ENCODE measurements around the gene LARP1B.
A peak's percentile ranks its signal among the peaks of the same experiment; 100 is the strongest.
"Not testable (repeated sequence)": the region's sequence is repeated elsewhere in the genome, so short reads cannot be mapped to it uniquely, and the experiment has no call there.

Gene LARP1B

GRCh38 chr4:128060699-128061565 is at the start of gene LARP1B:
LARP1B (plus strand) TSS chr4:128061312; CDS start chr4:128074952, 13,640 bp downstream.
- peak within 1 kb of the TSS; percentile 98 for H3K27ac Mint-ChIP-seq
- peaks cover 0 to 4% of the 10 kb centered on the region in 2 donors for H3K27me3 Mint-ChIP-seq
- H3K9me3 Mint-ChIP-seq, result no peaks in the 10 kb centered on the region
- H3K4me1 Mint-ChIP-seq, result peaks cover 4 to 11% of the 10 kb centered on the region in 2 donors
- H3K36me3 Mint-ChIP-seq, result no peaks in the 10 kb centered on the region
- H3K4me3 Mint-ChIP-seq, result peak within 1 kb of the TSS; percentile 86 to 91
- ATAC-seq (replicated peaks) (peak; percentile 89), DNase-seq (peak; percentile 96)

GRCh38 chr4:128025319-128025718 is 35.8 kb upstream of the LARP1B start:
- no peak for ATAC-seq (replicated peaks)
- peaks cover 31 to 42% of the 10 kb centered on the region in 2 donors for H3K36me3 Mint-ChIP-seq
- no peak overlapping the region for H3K27ac Mint-ChIP-seq

GRCh38 chr4:128029907-128030306 is 31.2 kb upstream of the LARP1B start:
- Mint-ChIP-seq H3K4me3 (no peak overlapping the region), H3K27ac (no peak overlapping the region), H3K27me3 (no peaks in the 10 kb centered on the region)

More at GRCh38 chr4:128025319-128025718, 35.8 kb upstream of the LARP1B start:
- H3K9me3 Mint-ChIP-seq, result peaks cover 0 to 2% of the 10 kb centered on the region in 2 donors
- no peak overlapping the region for H3K4me3 Mint-ChIP-seq
- no peaks in the 10 kb centered on the region for H3K27me3 Mint-ChIP-seq
- no peak for DNase-seq
- no peaks in the 10 kb centered on the region for H3K4me1 Mint-ChIP-seq

GRCh38 chr4:128031756-128032384 is 29.2 kb upstream of the LARP1B start:
- ATAC-seq (replicated peaks), result no peak
- no peaks in the 10 kb centered on the region for H3K4me1 Mint-ChIP-seq
- H3K27me3 Mint-ChIP-seq, result no peaks in the 10 kb centered on the region
- no peak overlapping the region for H3K4me3 Mint-ChIP-seq
- peaks cover 23 to 27% of the 10 kb centered on the region in 2 donors for H3K36me3 Mint-ChIP-seq
- H3K9me3 Mint-ChIP-seq, result no peaks in the 10 kb centered on the region
- no peak overlapping the region for H3K27ac Mint-ChIP-seq
- no peak for DNase-seq

More at GRCh38 chr4:128029907-128030306, 31.2 kb upstream of the LARP1B start:
- ATAC-seq (replicated peaks) (no peak), DNase-seq (no peak)
- Mint-ChIP-seq H3K4me1 (no peaks in the 10 kb centered on the region), H3K9me3 (no peaks in the 10 kb centered on the region), H3K36me3 (peaks cover 26 to 37% of the 10 kb centered on the region in 2 donors)

- Mint-ChIP-seq H3K27me3 (no peaks in the 10 kb centered on the region), H3K4me1 (no peaks in the 10 kb centered on the region), H3K36me3 (peaks cover 0 to 2% of the 10 kb centered on the region in 2 donors), H3K9me3 (no peaks in the 10 kb centered on the region), H3K27ac (no peak overlapping the region), H3K4me3 (no peak overlapping the region)
- DNase-seq (no peak), ATAC-seq (replicated peaks) (no peak)
Observed at GRCh38 chr4:128039568-128039967, 21.5 kb upstream of the LARP1B start.

- not testable (repeated sequence) for H3K27me3 Mint-ChIP-seq; H3K36me3 Mint-ChIP-seq; H3K4me1 Mint-ChIP-seq; H3K27ac Mint-ChIP-seq; DNase-seq; H3K4me3 Mint-ChIP-seq; H3K9me3 Mint-ChIP-seq; ATAC-seq (replicated peaks)
Observed at GRCh38 chr4:128047019-128047418, 14.1 kb upstream of the LARP1B start.

GRCh38 chr4:128047514-128047913 is 13.6 kb upstream of the LARP1B start:
- not testable (repeated sequence) for DNase-seq; H3K4me3 Mint-ChIP-seq; ATAC-seq (replicated peaks); H3K27me3 Mint-ChIP-seq; H3K4me1 Mint-ChIP-seq; H3K36me3 Mint-ChIP-seq; H3K27ac Mint-ChIP-seq; H3K9me3 Mint-ChIP-seq

GRCh38 chr4:128051229-128051628 is 9.9 kb upstream of the LARP1B start:
- not testable (repeated sequence) for H3K4me3 Mint-ChIP-seq; H3K4me1 Mint-ChIP-seq; H3K9me3 Mint-ChIP-seq; H3K27ac Mint-ChIP-seq; H3K36me3 Mint-ChIP-seq; H3K27me3 Mint-ChIP-seq; DNase-seq; ATAC-seq (replicated peaks)

- ATAC-seq (replicated peaks); H3K4me1 Mint-ChIP-seq; H3K27me3 Mint-ChIP-seq; H3K27ac Mint-ChIP-seq; H3K4me3 Mint-ChIP-seq; H3K36me3 Mint-ChIP-seq; H3K9me3 Mint-ChIP-seq; DNase-seq: not testable (repeated sequence)
Observed at GRCh38 chr4:128054907-128055306, 6.2 kb upstream of the LARP1B start.

GRCh38 chr4:128055441-128056206 is 5.5 kb upstream of the LARP1B start:
- H3K27me3 Mint-ChIP-seq; H3K27ac Mint-ChIP-seq; H3K36me3 Mint-ChIP-seq; DNase-seq; ATAC-seq (replicated peaks); H3K4me3 Mint-ChIP-seq; H3K9me3 Mint-ChIP-seq; H3K4me1 Mint-ChIP-seq: not testable (repeated sequence)

GRCh38 chr4:128056396-128056795 is 4.7 kb upstream of the LARP1B start:
- H3K36me3 Mint-ChIP-seq, result no peaks in the 10 kb centered on the region
- no peaks in the 10 kb centered on the region for H3K9me3 Mint-ChIP-seq
- H3K4me1 Mint-ChIP-seq, result peaks cover 0 to 4% of the 10 kb centered on the region in 2 donors
- ATAC-seq (replicated peaks), result no peak
- no peak overlapping the region for H3K4me3 Mint-ChIP-seq
- peaks cover 0 to 4% of the 10 kb centered on the region in 2 donors for H3K27me3 Mint-ChIP-seq
- no peak for DNase-seq
- H3K27ac Mint-ChIP-seq, result no peak overlapping the region

GRCh38 chr4:128060121-128060698 is 902 bp upstream of the LARP1B start:
- Mint-ChIP-seq H3K27ac (peak overlapping the region; percentile 98), H3K9me3 (no peaks in the 10 kb centered on the region), H3K4me1 (peaks cover 4 to 8% of the 10 kb centered on the region in 2 donors), H3K27me3 (peaks cover 0 to 4% of the 10 kb centered on the region in 2 donors), H3K36me3 (no peaks in the 10 kb centered on the region), H3K4me3 (peak overlapping the region; percentile 86 to 91)
- DNase-seq (no peak), ATAC-seq (replicated peaks) (no peak)

- H3K4me1 Mint-ChIP-seq, result peaks cover 4 to 11% of the 10 kb centered on the region in 2 donors
- no peaks in the 10 kb centered on the region for H3K9me3 Mint-ChIP-seq
- no peaks in the 10 kb centered on the region for H3K27me3 Mint-ChIP-seq
- DNase-seq, result peak; percentile 58
- peak overlapping the region; percentile 85 to 91 for H3K4me3 Mint-ChIP-seq
- peak; percentile 53 to 56 for ATAC-seq (replicated peaks)
- peak overlapping the region; percentile 79 for H3K27ac Mint-ChIP-seq
- no peaks in the 10 kb centered on the region for H3K36me3 Mint-ChIP-seq
Observed at GRCh38 chr4:128061566-128062536, 739 bp downstream of the LARP1B start.
